ENCODE results near the gene EEFSEC.

The EEFSEC gene

DNA sequence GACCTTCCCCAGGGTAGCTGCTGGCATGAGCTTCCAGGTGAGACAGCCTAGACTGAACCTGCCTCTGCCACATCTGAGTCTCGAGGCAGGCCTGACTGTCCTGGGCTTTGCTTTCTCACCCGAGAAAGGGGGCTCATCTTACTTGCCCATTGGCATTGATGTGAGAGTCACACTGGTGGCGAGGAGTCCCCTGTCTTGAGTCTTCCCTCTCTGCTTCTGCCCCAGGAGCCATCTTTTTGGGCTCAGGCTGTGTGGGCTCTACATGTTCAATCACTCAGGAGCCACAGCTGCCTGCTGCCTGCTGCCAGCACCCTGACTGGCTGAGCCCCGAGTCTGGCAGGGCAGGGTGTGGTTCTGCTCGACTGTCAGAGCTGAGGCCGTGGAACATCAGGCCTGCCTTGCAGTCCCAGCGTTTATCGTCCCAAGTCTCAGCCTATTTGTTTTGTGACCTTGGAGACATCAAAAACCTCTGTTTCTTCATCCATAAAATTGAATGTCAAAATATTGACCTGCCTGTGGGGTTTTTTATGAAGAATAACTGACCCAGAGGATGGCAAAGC, 180.9 kb downstream of the EEFSEC start:
- DNase-seq (ENCODE audit: low read depth in 2 of 2), result no peak

DNA sequence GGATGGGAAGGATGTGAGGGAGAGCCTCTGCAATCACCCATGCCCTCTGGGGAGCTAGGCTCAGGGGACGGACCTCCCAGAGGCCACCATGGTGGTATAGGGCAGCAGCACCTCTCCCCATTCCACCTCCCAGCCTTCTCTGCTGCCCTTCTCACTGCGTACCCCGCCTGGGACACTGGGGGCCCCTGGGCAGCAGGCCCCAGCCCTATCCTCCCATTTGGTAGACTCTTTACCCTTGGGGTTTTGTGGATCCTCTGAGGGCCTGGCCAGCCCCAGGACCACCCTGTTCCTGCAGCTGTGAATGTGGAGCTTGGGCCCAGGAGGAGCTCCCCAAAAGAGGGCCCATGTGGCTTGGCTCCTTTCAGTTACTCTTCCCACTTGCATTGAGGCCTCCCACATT, 181.5 kb downstream of the EEFSEC start:
- DNase-seq (ENCODE audit: low read depth in 2 of 2), result no peak

DNA sequence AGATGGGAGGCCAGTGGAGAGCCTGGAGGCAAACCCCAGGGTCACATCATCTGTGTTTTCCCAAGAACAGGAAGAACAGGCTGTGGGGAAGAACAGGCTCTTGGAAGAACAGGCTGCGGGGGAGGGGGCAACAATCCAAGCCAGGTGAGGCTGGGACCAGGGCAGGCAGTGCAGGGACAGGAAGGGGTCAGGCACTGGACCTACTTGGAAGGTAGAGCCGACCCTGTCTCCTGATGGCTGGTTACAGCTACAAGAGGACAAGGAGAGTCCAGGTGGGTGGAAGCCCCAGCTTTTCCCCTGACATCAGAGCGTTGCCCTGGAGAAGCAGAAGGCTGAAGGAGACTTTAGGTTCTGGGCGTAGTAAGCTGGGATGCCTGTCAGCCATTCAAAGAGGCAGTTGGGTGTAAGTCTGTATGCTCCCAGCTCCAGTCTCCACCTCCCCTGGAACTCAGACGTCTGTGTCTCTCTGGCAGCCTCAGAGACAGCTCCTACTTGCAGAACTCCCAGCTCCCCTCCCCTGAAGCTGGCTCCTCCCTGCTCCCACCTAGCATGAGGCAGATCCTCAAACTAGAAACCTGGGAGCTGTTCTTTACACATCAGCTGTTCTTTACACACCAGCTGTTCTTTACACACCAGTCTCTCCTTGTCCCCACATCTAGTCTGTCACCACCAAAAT, 182.5 kb downstream of the EEFSEC start:
- no peak for DNase-seq (ENCODE audit: low read depth in 2 of 2)

DNA sequence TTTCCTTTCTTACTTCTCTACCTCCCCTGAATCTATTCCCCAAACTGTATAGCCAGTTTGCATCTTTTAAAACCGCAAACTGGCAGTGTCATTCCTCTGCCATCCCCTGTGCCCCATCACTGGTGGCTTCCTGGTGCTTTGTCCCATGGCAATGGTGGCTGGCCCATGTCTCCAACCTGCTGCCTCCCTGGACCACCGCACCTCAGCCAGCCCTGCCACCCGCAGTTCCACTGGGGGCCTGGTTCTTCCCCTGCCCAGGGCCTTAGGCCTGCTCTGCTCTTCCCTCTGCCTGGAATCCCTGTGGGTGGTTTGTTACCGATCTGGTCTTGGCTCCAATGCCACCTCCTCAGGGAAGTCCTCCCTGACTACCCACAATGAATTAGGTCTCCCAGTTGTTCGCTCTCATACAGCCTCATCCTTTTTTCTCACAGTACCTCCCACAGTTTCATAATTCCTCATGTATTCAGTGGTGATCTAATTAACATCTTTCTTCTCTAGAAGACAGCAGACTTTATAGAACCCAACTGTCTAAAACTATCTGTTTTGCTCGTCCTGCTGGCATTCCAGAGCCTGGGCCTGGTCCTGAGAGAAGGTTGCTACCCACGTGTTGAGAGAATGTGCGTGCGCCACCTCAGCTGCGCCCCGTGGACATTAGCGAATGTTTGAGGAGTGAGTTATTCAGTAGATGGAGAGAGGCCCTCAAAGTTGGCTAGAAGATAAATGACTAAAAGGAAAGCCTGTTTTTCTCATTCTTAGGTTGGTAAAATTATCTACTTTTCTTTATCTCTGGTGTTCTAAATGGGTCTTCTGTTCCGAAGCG, 183.3 kb downstream of the EEFSEC start:
- DNase-seq (ENCODE audit: low read depth in 2 of 2), result no peak

DNA sequence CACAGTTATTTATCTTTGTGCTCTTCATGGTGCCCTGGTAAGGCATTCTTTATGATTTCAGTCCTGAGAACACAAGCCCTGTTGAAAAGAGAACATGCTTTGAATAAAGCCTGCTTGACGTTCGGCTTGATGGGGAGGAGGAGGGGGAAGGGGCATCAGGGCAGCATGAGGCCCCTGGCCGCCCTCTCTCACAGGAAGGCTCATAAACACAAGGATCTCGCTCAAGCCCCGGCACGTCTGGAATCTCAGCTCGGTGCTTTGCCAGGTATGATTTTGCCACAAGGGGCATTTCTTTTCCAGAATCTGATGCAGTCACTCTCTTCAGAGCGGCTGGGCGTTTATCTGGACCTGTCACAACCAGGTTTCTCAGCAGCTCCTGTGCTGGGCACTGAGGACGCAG, 184.0 kb downstream of the EEFSEC start:
- no peak for DNase-seq (ENCODE audit: low read depth in 2 of 2)

DNA sequence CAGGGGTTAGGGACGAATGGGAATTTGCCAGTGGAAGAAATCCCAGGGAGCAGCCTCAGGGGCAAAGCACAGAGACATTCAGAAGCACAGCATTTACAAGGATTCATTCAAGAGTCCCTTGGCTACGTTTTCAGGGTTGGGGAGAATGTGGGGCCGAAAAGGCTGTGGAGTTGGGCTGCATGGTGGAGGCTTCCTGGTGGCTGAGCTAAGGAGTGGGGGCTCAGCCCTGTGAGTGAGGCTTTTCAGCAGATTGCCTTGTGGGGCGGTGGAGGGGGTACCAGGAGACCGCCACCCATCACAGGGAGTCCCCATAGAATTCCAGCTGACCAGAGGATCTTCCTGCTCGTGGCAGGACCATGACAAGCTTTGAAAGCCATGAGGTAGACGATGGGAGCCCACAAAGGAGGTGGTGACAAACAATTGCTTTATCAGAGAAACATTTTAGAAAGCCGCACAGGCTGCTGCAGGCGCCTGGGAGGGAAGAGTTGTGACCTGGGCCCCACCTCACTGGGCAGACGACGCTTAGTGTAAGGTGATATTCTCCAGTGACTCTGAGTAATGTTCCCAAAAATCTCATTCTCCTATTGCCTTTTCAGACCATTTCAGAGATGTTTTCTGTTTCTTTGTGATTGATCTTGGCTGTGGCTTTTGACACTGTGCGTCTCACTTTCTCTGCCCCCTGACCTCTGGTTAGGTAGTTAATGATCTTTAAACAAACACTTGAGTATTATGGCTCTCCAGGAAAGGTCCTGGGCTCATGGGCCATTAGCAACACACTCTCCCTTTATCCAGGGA, 185.5 kb downstream of the EEFSEC start:
- no peak for DNase-seq (ENCODE audit: low read depth in 2 of 2)

DNA sequence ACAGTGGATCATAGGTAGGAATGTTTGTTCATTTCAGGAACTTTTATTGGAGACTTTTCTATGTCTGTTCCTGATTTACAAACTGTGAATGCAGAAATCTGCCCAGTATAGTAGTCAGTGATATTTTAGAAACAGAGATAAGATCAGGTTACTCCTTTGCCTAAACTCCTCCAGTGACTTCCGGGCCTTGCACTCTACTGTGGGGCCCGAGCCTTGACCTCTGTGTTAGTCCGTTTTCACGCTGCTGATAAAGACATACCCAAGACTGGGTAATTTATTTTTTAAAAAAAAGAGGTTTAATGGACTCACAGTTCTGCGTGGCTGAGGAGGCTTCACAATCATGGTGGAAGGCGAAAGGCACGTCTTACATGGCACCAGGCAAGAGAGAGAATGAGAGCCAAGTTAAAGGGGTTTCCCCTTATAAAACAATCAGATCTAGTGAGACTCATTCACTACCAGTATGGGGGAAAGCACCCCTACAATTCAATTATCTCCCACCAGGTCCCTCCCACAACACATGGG, 186.3 kb downstream of the EEFSEC start:
- no peak for DNase-seq (ENCODE audit: low read depth in 2 of 2)

DNA sequence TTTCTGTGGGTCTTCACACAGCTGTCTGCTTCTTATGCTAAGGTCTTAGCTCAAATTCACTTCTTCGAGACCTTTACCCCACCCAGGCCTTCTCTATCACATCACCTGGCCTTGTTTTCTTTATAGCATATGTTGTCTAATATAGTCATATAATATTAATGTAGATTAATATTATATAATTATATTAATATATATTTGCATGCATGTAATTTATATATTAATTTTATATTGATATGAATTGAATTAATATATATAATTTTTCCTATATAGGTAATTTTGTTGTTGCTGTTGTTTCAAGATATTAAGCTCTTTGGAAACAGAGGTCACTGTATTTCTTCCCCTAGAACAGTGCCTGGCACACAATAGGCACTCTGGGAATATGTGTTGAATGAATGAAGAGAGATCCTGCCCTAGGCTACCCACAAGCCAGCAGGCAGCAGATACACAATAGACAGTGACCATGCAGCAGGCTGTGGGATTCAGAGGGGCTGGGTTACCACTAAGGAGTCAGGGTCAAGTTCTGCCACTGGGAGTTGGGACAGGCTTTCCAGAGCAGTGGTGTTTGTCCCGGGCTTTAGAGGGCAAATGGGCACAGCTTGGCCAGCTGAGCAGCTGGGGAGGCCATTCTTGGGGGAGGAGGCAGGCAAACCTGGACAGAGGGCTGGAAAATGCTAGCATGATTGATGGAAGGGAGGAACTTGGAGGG, 187.1 kb downstream of the EEFSEC start:
- DNase-seq (ENCODE audit: low read depth in 2 of 2), result no peak

DNA sequence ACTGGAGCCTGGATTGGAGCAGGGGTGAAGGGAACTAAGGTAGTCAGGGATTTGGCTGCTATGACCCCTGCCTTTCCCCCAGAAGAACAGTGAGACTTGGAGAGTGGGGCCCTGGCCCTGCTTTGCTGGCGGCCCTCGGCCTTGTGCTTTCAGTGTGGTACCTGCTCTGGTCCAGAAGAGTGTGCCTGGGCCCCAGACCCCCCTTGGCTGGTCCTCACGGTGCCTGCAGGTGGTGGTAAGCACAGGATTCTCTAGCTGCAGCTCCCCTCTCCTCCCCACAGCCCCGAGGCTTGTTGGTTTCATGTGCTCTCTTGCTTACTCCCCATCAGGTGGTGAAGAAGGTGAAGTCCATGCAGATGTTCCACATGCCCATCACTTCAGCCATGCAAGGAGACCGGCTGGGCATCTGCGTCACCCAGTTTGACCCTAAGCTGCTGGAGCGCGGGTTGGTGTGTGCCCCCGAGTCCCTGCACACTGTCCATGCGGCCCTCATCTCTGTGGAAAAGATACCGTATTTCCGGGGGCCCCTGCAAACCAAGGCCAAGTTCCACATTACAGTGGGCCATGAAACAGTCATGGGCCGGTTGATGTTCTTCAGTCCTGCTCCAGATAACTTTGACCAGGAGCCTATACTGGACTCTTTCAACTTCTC, 187.7 kb downstream of the EEFSEC start:
- no peak for DNase-seq (ENCODE audit: low read depth in 2 of 2)

DNA sequence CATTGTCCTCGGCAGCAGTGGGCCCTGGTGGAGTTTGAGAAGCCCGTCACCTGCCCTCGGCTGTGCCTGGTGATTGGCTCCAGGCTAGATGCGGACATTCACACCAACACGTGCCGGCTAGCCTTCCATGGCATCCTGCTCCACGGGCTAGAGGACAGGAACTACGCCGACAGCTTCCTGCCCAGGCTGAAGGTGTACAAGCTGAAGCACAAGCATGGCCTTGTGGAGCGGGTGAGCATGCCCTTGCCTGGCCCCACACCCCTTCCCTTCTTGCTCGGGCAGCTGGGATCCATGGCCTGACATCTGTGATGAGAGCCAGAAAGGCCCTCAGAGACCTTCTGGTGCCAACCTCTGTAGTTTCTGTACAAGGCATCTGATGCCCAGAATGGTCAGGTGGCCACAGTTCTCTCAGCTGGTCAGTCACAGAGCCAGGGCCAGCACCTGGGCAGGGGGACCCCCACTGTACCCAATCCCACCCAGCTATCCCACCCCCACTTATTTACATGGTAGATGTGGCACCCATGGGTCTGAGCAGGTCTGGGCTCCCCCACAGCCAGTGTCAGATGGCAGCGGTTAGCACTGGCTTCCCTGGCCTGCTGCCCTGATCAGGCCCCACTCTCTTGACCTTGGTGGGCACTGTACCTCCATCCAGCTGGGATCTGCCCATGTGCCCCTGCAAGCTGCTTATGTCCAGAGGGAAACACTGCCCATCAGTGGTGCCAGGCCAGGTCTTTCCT, 188.5 kb downstream of the EEFSEC start:
- no peak for DNase-seq (ENCODE audit: low read depth in 2 of 2)

DNA sequence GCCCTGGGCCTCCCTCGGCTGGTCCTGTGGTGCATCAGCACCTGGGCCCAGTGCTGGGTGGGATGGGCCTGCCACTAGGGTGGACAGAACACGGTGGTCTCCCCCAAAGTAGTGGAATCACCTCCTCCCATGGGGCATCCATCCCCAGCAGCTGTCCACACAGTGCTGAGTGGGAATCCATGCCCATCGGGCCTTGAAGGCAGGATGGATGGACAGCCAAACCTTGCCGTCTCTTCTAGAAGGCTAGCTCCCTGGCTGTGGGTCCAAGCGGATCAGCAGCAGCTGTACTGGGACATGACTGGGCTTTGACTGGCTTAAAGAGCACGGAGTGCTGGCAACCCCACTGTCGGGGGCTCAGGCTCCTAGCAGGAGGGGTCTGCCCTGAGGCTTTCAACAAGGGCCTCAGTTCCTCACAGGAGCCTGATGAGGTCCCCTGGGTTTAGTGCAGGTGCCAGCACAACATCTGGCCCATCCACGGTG, 189.5 kb downstream of the EEFSEC start:
- DNase-seq (ENCODE audit: low read depth in 2 of 2), result no peak

DNA sequence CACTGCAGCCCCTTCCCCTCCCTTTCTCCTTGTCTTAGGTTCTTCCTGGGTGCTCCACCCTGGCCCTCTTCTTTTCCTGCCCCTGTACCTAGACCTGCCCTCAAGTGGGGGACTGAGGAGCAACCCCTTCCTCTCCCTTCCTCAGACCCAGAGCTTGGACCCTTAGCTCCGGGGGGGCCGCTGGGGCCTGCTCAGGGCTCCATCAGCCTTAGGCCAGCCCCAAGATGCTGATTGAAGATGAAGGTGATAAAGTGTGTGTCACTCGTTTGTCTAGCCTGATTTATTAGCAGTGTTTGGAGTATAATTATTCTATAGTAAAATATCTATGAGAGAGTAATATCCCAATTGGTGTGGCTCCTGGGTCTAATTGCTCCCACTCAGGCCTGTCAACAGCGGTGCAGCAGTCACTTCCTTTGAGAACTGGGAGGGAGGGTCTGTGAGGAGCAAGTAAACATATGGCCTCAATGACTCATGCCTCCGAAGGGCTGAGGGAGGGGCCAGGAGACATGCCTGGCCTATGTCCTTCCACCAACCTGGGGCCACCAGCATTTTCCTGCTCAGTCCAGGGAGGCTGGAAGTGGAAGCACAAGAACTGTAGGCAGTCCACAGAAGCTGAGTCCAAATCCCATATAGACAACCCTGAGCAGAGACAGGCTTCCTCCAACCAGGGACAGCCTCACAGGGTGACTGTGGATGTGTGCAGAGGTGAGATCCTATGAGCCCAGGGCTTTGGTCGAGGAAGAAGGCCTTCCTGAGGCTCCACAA, 190.2 kb downstream of the EEFSEC start:
- DNase-seq (ENCODE audit: low read depth in 2 of 2), result peak; percentile 9 to 12

DNA sequence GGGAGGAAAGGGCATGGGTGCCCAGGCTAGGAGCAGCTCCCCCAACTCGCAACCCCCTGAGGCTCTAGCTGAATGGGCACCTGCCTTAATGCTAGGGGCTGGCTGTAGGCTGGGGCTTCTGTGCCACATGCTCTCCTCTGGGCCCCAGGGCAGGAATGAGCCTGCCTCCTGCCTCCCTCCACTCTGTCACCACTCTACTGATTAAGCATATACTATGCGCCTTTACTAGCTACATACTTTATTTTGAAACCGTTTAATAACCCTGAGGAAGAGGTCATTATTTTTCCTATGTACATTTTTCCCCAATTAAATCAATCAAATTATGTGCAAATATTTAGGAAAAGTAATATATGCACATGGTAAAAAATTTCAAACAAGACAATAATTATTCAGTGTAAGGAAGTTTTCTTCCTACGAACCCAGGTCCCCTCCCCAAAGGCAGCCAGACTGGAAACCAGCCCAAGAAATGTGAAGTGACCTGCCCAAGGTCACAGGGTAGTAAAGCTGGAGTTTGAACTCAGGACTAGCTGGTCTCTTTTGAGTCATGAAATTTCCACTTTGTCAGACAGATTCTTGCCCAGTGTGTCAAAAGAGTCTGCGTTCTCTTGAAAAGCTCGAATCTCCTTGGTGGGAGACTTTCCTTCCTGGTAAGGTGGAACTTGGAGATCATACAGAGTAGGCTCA, 190.9 kb downstream of the EEFSEC start:
- no peak for DNase-seq (ENCODE audit: low read depth in 2 of 2)

DNA sequence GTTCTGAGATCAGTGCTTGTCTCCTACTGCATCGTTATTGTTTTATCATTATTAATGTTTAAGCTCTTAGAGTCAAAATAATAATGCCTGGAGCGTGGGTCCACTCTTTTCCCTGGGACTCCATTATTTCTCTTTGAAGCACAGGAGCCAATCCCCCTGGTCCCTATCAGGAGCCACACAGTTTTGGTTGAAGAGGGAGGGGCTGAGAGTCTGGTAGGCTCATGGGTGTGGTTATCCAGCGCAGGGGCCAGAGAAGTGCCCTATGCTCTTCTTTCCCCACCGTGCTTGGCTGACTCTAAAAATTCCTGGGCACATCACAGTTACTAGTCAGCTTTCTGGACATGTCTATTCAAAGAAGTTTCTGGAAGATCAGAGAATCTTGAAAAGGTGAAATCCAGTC, 191.9 kb downstream of the EEFSEC start:
- no peak for DNase-seq (ENCODE audit: low read depth in 2 of 2)

DNA sequence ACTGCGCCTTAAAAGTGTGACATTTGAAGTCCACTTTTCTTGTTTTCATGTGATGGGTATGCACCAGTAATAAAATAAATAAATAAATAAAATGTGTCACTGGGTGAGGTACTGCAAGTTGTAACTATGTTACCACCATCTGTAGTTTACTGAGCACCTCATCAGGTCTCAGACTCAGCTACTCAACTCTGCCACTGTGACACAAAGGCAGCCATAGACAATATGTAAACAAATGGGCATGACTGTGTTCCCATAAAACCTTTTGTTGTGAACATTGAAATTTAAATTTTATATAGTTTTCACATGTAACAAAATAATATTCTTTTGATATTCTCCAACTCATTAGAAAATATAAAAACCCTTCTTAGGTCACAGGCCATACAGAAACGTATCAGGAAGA, 193.3 kb downstream of the EEFSEC start:
- DNase-seq (ENCODE audit: low read depth in 2 of 2), result no peak

DNA sequence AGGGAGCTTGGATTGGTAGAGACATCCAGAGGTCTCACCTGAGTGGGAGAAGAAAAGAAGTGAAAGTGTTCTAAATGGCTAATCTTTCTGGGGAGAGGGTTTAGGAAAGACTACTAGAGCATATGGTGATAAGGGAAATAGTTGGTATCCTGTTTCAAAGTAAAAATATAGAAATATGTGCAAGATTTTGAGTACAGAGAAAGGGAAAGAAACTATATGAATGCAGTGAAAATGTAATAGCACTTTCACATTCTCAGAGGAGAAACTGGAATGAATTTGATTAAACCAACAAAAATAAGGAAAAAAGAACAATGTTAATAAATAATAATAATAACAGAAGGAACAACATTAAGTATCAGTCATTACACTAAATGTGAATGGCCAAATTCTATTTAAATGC, 194.0 kb downstream of the EEFSEC start:
- no peak for DNase-seq (ENCODE audit: low read depth in 2 of 2)

DNA sequence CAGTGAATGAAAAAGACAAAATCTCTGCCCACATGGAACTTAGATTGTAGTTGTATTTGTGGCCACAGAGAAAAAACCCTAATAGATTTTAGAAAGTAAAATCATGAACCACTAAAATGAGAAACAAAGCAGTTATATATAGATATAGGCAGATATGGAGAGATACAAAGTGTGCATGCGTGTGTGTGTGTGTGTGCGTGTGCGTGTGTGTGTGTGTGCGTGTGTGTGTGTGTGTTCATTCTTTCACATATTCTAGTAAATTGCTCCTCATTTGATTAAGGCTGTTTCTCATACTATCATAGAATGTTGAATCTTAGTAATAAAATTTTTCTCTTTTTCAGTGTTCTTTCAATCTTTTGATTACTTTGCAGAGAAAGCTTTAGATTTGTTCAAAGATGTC, 194.8 kb downstream of the EEFSEC start:
- no peak for DNase-seq (ENCODE audit: low read depth in 2 of 2)

DNA sequence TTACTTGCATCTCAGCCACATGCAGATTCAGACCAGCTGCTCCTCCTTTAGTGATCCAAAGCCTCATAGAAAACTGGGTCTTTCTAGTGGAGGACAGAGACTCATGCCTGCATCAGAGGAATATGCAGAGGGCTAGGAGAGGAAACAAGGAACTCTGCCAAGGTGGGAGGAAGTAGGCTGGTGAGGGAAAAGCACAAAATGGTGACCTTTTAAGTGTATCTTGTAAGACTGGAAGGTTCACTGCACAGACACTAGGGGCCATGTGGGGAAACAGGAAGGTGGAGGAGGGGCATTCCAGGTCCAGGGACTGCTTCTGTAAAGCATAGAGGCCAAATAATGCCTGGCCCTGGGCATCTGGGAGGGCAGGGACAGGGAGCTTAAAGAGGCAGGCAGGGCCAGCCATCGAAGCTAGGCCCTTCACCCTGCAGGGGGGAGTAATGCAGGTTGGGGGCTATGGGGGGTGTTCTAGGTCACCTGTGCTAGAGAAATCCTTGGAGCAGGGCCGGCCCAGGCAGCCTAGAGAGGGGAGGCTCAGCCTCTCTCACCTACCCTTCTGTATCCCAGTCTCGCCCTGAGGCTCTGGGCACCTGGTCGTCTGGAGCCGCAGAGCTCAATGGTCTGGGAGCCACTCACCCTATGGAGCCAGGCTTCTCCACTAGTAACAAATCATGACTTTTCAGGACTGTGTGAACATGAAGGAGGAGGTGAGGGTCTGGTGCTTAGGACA, 195.7 kb downstream of the EEFSEC start:
- DNase-seq (ENCODE audit: low read depth in 2 of 2), result no peak
